ENCODE data around the gene LILRB5. TPM values are rescaled to one million over a fixed set of nuclear protein-coding genes. Genes with fewer than 3 reads are reported as not detected.

The LILRB5 gene
- total and polyA plus RNA-seq, 9 of the 15 experiments (the other 6 are each of a cell fraction or from before 2014, with no cell fraction given), result not detected

- TF ChIP-seq, protein P1, sequence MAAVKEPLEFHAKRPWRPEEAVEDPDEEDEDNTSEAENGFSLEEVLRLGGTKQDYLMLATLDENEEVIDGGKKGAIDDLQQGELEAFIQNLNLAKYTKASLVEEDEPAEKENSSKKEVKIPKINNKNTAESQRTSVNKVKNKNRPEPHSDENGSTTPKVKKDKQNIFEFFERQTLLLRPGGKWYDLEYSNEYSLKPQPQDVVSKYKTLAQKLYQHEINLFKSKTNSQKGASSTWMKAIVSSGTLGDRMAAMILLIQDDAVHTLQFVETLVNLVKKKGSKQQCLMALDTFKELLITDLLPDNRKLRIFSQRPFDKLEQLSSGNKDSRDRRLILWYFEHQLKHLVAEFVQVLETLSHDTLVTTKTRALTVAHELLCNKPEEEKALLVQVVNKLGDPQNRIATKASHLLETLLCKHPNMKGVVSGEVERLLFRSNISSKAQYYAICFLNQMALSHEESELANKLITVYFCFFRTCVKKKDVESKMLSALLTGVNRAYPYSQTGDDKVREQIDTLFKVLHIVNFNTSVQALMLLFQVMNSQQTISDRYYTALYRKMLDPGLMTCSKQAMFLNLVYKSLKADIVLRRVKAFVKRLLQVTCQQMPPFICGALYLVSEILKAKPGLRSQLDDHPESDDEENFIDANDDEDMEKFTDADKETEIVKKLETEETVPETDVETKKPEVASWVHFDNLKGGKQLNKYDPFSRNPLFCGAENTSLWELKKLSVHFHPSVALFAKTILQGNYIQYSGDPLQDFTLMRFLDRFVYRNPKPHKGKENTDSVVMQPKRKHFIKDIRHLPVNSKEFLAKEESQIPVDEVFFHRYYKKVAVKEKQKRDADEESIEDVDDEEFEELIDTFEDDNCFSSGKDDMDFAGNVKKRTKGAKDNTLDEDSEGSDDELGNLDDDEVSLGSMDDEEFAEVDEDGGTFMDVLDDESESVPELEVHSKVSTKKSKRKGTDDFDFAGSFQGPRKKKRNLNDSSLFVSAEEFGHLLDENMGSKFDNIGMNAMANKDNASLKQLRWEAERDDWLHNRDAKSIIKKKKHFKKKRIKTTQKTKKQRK (IDR thresholded peaks at IDR 0.05; ENCODE audit: borderline replicate concordance, low read depth, low read length), result no peak
- TF ChIP-seq, protein P2, sequence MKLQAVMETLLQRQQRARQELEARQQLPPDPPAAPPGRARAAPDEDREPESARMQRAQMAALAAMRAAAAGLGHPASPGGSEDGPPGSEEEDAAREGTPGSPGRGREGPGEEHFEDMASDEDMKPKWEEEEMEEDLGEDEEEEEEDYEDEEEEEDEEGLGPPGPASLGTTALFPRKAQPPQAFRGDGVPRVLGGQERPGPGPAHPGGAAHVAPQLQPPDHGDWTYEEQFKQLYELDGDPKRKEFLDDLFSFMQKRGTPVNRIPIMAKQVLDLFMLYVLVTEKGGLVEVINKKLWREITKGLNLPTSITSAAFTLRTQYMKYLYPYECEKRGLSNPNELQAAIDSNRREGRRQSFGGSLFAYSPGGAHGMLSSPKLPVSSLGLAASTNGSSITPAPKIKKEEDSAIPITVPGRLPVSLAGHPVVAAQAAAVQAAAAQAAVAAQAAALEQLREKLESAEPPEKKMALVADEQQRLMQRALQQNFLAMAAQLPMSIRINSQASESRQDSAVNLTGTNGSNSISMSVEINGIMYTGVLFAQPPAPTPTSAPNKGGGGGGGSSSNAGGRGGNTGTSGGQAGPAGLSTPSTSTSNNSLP (IDR thresholded peaks at IDR 0.05; ENCODE audit: borderline replicate concordance, low read depth, low read length), result no peak
- TF ChIP-seq BHLHE40 (IDR thresholded peaks at IDR 0.05; ENCODE audit: low read length), result peak; percentile 82
- no peak for TF ChIP-seq CREBBP (IDR thresholded peaks at IDR 0.05; ENCODE audit: low read depth, low read length)
- peak; percentile 81 for TF ChIP-seq DACH1 (IDR thresholded peaks at IDR 0.05; ENCODE audit: partially characterized antibody)
- no peak for TF ChIP-seq POLR2G (IDR thresholded peaks at IDR 0.05; ENCODE audit: low read depth, low read length)
- TF ChIP-seq, protein P3, sequence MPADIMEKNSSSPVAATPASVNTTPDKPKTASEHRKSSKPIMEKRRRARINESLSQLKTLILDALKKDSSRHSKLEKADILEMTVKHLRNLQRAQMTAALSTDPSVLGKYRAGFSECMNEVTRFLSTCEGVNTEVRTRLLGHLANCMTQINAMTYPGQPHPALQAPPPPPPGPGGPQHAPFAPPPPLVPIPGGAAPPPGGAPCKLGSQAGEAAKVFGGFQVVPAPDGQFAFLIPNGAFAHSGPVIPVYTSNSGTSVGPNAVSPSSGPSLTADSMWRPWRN (IDR thresholded peaks at IDR 0.05; ENCODE audit: low read depth), result peak; percentile 96
- TF ChIP-seq ZNF696 (CRISPR knock-in tag; conservative IDR thresholded peaks at IDR 0.05), result no peak
- no peak for TF ChIP-seq NELFE (IDR thresholded peaks at IDR 0.05; ENCODE audit: insufficient read depth, insufficient read length)
- no peak for TF ChIP-seq PHTF2 (CRISPR knock-in tag; IDR thresholded peaks at IDR 0.05)
- TF ChIP-seq, protein P4, sequence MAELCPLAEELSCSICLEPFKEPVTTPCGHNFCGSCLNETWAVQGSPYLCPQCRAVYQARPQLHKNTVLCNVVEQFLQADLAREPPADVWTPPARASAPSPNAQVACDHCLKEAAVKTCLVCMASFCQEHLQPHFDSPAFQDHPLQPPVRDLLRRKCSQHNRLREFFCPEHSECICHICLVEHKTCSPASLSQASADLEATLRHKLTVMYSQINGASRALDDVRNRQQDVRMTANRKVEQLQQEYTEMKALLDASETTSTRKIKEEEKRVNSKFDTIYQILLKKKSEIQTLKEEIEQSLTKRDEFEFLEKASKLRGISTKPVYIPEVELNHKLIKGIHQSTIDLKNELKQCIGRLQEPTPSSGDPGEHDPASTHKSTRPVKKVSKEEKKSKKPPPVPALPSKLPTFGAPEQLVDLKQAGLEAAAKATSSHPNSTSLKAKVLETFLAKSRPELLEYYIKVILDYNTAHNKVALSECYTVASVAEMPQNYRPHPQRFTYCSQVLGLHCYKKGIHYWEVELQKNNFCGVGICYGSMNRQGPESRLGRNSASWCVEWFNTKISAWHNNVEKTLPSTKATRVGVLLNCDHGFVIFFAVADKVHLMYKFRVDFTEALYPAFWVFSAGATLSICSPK (IDR thresholded peaks at IDR 0.05; ENCODE audit: borderline replicate concordance), result no peak
- peak; percentile 85 for TF ChIP-seq ZNF347 (CRISPR knock-in tag; IDR thresholded peaks at IDR 0.05; ENCODE audit: low read depth)
- no peak for TF ChIP-seq ZNF282 (CRISPR knock-in tag; IDR thresholded peaks at IDR 0.05)
- TF ChIP-seq EP300 (IDR thresholded peaks at IDR 0.05; ENCODE audit: low read length), result peak; percentile 92
- TF ChIP-seq KLF10 (CRISPR knock-in tag; IDR thresholded peaks at IDR 0.05), result peak; percentile 12; the same call in 1 of the 2 replicates
- no peak for TF ChIP-seq ZNF175 (CRISPR knock-in tag; IDR thresholded peaks at IDR 0.05; ENCODE audit: low read depth)
- TF ChIP-seq ZHX1 (conservative IDR thresholded peaks at IDR 0.05; ENCODE audit: low read length), result no peak
Measured at GRCh38 chr19:54207983-54208783, 48.9 kb downstream of the LILRB5 start (continued).
